Measurements from ENCODE around the gene ELAVL4. TPM values are rescaled to one million over a fixed set of nuclear protein-coding genes. Genes with fewer than 3 reads are reported as not detected.
A peak's percentile ranks its signal among the peaks of the same experiment; 100 is the strongest.

ELAVL4 gene
- total RNA-seq (2014; rRNA removed; shearing (Covaris generic)) = 0.04 and 0.17 TPM in 2 replicates

DNA sequence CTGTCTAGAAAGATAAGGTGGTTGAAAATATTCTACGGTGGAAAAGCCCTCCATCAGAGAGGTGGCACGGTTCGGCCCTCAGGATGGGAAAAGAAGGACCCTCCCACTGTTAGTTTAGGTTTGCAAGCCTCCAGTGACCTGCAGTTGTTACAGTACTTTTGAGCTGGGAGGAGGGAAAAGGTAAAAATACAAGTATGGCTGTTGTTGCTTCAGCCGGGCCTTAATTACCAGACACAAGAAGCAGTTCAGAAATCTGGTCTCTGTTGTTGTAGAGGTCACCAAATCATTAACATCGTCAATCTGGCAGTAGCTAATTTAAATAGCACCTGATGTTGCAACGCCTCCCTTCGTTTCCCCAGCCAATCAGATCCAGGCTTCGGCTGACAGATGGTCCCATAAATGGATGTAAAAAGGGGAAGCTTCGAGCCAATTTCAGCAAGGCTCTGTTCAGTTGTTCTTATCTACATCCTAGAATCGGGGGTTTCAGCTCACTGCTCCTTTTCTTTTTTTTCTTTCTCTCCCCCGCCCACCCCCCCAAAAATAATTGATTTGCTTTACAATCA is at the start of gene ELAVL4:
ELAVL4 (plus strand) TSS at position 424 of the 563 bp plus-strand sequence. CDS start 270 bp downstream, outside the sequence.
- no peak for DNase-seq (ENCODE audit: low spot score)

DNA sequence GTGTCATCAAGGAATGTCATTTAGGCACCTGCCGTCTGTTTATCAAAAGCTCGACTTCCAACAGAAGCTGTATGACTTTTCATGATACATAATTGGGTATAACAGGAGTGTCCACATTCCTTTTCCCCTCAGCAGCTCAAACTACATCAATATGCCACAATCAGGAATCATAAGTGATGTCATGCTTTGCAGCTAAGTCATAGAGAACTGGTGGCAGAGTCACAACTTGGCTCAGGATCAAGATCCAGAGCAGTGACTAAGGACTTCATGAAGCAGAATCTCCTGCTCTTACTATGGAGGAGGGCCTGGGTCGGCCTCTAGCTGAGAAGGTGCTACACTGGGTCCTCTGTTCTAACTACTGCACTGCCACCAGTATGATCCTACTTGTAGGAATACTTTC is 48.4 kb upstream of the ELAVL4 start:
- DNase-seq (ENCODE audit: low spot score) = peak; percentile 13

DNA sequence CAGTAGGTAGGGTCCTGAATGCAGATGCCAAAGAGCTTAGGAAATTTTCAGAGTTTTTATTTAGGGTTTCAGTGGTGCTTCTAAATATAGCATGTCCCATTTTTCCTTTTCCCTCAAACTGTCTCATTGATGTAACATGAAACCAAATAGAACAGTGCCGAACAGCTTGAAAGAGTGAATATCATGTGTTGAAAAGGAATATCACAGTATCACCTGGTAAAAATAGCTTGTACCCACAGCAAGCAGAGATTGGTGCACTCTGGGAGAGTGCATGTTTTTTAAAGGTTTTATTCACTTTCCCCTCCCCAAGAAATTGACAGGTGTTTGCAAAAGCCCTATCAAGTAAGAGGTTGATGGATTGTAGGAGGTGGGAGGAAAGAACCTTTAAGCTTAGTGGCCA is 41.9 kb upstream of the ELAVL4 start:
- no peak for DNase-seq (ENCODE audit: low spot score)

DNA sequence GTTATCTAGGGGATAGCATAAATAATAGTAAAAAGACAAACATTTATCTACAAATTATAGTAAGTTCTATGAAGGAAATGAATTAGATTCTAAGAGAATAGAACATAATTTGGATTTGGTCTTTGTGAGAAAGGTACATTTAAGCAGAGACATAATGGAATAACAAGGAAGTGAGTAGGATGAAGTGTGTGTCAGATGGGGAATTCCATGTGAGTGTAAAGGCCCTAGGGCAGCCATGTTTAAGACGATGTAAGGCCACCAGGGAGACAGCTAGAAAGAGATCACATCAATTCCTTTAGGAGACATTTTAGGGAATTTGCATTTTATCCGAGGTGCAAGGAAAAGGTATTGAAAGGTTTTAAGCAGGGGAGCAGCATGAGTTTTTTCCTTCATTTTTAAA is 33.8 kb upstream of the ELAVL4 start:
- no peak for DNase-seq (ENCODE audit: low spot score)

DNA sequence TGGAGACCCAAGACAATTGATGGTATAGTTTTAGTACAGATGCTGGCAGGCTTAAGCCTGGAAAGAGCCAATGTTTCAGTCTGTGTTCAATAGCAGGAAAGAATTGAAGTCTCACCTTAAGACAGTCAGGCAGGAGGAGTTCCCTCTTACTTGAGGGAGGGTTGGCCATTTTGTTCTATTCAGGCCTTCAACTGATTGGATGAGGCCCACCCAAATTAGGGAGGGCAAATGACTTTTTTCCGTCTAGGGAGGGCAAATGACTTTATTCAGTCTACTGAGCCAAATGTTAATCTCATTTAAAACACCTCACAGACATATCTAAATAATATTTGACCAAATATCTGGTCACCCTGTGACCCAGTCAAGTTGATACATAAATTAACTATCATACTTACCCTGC is 31.4 kb upstream of the ELAVL4 start:
- no peak for DNase-seq (ENCODE audit: low spot score)

DNA sequence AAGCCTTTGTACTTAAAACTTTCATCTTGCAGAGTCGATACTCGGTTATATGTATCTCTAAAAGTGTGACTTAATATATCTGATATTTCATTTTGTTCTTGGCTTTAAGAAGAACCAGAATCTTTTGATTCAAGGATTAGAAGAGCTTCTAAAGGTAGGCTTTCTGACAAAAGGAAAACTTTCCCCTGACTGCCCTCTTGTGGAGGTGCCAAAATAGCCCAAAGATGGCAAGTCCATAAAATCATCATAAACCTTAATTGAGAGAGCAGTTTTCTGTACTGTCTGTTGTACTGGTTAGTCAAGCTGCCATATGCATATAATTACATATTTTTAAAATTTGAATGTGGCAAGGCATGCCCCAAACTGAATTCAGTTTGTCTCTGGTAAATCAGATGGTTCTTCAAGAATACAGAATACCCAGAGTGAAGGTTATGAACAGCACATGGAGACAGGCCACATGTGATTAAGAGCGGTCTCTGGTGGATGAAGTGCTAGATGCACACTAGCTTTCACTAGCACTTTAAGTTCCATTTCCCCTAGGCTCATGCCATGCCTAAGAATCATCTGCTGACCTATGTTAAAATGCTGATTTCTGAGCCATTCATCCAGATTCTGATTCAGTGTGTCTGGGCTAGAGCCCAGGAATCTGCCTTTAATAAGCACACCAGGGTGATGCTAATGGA is 27.7 kb upstream of the ELAVL4 start:
- DNase-seq (ENCODE audit: low spot score) = no peak

DNA sequence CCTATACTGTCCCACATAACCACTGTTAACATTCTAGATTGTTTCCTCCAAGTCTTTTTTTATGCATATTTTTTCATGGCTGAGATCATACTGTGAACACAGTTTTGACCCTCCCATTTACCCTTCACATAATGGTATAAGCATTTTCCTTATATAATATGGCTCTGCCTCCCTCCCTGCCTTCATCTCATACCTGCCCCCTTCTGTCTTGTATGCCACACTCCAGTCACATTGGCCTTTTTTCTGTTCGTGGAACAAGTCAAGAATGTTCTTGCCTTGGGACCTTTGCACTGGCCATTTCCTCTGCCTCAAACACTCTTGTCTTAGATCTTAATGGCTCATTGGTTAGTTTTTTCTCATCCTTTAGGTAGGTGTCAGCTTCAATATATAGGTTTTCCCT is 24.3 kb upstream of the ELAVL4 start:
- no peak for DNase-seq (ENCODE audit: low spot score)

DNA sequence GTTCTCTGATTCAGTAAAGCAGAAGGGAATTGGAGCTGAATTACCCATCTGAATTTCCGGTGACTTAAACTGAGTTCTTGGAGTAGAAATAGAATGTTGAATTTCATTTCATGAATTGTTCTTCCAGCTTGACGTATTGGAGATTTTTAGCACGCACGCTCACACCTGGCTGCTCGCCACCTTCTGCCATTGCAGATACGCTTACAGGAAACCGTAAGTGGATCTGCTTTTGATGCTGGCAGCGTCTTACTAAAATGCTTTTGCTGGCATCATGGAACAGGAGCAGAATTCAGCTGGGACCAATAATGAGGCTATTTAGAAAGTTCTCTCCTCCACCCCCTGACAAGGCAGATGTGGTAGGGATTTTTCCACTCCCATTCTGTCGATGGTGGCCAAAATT is 17.7 kb upstream of the ELAVL4 start:
- DNase-seq (ENCODE audit: low spot score) = no peak

DNA sequence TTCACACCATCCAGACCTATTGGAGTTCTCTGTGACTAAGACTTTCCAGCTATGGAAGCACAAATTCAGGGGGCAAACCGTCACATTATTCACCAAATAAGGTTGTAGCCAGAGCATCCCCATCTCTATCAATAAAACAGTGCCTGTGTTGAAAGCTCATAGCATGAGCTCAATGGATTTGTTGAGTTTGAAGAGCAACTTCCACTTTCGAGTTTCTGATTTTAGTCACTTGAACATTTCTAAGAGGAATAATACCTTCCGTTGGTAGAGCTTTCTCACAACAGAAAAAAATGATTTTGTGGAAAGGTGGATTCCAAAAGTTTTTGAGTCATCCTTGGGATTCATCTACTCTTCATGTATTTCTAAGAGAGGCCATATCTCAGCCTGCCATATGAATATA is 13.0 kb upstream of the ELAVL4 start:
- no peak for DNase-seq (ENCODE audit: low spot score)

DNA sequence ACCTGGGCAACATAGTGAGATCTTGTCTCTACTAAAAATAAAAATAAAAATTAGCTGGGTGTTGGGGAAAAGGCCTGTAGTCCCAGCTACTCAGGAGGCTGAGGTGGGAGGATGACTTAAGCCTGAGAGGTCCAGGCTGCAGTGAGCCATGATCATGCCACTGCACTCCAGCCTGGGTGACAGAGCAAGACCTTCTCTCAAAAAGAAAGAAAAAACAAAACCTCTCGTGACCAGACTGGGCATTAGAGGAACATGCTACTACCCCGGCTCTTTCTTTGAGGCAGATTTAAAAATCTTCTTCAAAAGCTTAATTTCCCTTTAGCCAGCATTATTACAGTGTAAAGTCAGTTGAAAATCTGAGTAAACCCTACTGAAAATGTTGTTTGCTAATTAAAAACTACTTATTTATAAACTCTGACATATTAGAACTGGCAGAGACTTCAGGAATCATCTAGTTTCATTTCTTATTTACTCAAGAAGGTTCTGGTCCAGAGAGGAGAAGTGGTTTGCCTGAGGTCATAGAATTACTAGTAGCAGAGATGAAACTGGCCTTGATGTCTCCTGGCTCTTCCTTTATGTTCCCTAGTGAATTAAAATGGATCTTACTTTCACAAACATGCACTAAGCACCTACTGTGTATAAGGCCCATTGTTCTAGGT is 11.6 kb upstream of the ELAVL4 start:
- no peak for DNase-seq (ENCODE audit: low spot score)

DNA sequence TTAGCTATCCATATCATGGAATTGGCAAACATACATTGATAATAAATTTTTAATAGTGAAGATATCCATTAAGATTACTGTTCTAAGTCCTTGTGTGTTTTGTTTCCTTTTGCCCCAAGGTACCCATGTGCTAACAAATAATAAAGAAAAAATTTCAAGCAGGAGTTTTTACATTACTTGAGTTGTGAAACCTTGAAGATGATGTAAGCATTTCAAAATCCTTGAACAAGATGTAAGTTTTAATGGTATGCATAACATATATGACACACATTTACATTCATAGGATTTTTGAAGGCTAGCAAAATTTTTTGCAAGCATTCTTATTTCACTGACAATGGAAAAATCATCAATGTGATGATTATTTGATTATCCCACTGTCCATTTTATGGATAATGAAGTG is 10.9 kb upstream of the ELAVL4 start:
- no peak for DNase-seq (ENCODE audit: low spot score)

DNA sequence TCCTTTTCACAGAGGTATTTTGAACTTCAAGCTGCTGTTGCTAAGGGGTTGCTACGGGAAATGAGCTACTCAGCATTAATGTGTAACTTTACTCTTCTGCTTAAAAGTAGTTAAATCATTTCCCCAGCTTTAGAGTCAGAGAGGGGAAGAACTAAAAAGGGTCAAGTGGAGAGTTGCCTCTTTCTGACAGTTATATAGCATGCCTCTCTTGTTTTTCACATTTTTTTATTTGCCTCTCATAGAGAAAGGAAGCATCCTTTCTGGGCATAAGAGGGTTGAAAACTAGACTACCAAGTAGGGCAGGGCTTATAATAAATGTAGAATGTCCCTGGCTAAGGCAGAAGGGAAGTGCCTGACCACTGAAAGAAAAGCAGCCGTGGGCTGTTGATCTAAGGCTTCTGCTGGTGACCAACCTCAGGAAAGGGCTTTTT is 10.1 kb upstream of the ELAVL4 start:
- DNase-seq (ENCODE audit: low spot score) = no peak

DNA sequence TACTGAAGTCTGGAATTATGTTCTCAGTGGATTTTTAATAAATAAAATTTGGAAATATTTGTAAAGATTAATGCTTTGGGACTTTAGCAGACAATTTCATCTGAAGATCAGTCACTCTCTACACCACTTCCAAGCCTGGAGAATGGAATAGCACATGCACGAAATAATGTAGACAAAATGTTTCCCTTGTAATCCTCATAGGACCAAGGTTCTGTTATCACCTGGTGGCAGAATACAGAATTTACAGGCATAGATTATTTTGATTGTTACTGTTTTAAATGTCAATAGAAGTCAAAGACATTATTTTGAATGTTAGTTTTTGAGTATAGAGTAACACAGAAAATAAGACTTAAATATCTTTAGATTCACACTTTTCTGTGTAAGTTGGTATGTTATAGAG is 9.1 kb upstream of the ELAVL4 start:
- no peak for DNase-seq (ENCODE audit: low spot score)

DNA sequence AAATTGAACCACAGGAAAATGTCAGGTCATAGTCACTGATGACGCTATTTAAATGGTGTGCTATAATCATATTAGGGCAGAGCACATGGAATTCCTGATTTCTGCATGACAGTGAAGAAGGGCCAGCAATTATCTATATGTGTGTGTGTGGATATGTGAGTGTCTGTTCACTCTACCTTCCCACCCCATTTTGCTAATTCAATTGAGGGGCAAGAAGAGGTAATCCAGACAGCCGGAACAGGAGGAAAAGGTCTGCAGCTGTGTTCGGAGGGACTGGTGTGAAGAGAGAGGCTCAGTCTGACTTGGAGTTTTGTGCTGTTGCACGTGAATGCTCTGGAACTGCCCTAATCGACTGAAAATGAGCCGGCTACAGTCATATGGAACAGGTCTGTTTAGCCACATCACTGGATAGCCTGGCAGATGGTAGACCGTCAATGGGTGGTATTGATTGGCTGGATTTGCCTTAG is 5.1 kb upstream of the ELAVL4 start:
- DNase-seq (ENCODE audit: low spot score) = no peak

DNA sequence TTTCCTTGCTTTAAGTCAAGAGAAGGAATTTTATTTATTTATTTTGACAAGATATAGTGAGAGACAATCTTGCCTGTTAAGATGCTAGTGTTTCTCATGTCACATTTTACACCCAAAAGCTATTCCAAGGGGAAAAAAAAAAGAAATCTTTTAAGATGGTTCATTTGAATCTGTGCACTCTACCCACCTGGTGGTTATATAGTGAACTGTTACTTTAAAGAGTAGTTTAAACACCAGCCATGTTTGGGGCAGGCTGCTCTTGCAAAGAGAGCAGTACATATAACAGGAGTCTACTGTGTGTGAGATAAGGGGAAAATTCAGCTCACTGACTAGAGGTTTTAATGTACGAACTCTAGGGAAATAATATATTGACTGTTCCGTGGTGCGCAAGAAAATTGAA is 3.3 kb upstream of the ELAVL4 start:
- no peak for DNase-seq (ENCODE audit: low spot score)

DNA sequence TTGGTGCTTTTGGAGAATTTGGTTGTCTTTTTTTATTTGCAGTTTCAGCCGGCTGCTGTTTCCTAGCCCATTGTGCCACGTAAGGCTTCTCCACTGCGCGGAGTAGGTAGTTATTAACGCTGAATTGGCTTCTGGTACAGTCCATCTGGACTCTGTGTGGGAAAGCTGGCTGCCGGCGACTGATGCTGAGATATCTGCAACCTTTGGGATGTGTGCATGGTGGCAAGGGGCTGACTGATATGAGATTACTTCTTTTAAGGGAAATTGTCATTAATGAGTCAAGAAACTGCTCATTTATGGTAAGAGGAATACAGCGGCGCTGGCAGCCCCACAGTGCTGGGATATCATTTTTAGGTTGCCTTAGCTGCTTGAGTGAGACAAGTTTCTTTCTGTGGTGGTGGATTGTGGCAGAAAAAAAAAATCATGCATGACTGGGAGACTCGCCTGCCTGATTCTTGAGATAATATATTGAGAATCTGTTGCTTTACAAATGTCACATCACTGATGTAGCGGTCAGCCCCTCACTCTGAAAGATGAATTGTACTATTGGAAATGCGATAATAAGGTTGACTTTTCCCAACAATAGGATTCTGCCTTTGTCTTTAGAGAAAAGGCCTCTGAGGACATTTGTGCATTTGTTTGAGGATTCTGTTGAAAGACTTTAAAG is 2.5 kb upstream of the ELAVL4 start:
- no peak for DNase-seq (ENCODE audit: low spot score)

DNA sequence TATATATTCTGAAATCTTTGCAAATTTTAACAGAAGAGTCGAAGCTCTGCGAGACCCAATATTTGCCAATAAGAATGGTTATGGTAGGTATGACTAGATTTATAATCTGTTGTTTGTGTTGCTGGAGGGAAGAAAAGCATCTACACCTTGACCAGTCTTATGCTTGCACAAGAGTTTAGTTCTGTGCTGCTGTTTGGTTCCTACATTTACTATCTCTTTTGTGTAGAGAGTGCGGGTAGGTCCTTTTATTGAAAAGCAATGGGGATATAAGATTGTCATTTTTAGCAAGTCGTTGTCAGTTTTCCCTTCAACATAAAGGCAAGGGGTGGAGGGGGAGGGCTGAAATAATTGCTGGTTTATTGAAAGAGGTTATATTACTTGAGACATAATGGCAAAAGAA is 396 bp downstream of the ELAVL4 start:
- DNase-seq (ENCODE audit: low spot score) = no peak

DNA sequence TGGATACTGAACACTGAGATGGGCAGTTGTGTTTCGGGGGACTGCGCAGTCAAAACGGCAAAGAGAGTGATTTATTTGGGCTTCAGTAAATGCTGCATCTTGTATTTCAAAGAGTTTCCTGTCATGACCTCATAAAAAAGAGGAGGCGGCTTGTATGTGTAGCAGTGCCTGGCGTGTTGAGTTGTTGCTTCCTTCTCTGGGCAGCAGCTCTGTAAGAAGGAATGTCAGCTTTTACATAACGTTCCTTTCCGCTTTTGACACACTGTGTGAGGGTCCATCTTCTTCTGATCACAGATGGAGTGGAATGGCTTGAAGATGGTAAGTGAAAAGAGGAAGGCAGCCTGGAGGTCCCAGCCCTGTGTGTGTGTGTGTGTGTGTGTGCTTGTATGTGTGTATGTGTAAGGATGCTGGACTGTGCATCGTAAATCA is 941 bp downstream of the ELAVL4 start:
- peak; percentile 16 for DNase-seq (ENCODE audit: low spot score)

DNA sequence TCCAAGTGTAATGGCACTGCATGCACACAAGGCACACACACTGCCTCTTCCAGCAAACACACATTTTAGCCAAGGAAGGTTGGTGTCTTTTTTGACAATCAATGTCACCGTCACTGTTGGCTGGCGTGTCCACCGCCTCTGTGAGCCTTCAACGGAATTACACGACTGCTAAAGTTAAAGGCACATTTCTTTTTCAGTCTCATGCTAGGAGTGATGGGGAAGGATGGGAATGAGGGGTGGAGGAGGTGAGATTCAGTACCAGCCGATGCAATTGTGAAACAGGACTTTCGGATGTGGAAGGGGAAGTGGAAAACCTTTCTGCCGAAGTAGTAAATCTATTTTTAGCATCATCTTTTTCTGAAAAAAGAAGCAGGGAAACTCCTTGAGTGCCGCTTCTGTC is 1.4 kb downstream of the ELAVL4 start:
- no peak for DNase-seq (ENCODE audit: low spot score)

DNA sequence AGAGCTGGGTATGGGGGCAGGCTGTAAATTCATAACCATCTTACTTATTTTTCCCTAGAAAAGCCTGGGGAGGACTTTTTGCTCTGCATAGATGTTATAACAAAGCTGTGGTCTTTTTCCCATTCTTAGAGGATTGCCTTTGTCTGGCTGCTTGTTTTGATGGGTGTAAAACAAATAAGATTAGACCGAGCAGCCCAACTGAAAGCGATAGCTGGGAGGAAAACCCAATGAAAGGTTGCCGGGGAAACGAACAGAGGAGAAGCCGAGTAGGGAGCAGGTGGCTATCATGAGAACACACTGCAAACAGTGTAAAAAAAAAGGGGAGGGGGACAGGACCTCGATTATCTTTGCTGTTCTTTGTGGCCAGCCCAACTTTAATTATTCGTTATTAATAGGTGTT is 1.9 kb downstream of the ELAVL4 start:
- DNase-seq (ENCODE audit: low spot score) = no peak

DNA sequence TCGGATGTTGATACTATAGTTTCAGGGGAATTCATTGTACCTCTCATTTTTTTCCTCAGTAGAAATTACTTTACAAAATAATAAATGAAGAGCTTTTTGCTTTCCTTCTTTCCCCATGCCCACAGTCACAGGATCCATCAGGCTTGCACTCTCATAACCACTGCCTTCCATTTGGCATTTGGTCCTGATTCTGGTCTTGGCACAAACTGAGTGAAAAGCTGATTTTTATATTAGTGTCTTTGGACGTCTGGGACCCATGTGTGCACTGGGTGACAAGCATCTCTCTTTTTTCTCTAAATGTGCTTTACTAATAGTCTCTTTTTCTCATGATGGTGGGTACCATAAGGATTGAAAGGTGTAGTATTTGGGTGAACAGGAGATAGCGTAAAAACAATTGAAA is 2.8 kb downstream of the ELAVL4 start:
- no peak for DNase-seq (ENCODE audit: low spot score)

DNA sequence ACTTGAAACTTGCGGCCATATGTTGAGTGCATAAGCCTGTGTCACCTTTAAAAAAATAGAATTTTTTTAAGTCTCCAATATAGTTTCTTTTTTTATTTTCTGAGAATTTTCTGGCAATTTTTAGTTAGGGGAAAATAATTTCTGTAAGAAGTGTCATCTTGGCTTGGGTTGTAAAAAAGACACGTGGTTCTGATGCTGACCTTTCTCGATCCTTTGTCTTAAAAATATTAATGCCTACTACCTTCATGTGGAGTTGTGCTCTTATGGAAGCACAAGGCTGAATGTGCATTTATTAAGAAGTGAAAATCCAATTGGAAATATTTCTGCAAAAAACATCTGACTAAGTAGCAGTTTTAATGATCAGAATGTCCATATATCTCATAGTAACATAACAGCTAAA is 3.5 kb downstream of the ELAVL4 start:
- no peak for DNase-seq (ENCODE audit: low spot score)

DNA sequence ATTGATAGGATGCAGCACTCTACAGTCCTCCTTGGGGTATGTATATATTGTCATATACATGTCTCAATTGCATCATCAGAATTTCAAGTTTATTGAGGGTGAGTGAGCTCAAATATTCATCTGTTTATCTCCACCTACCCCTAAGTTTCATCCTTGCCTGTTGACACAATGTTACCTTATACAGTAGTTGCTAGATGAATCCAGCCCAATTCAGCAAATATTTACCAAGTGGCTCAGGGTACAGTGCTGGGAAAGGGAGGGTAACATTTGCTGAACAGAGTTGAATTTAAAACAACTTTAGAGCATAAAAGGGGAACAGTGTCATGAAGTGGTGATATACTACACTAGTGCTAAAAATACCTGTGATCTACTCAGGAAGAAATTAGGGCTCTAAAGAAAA is 14.4 kb downstream of the ELAVL4 start:
- no peak for DNase-seq (ENCODE audit: low spot score)
